Measurements from ENCODE around the gene TNFAIP1. TPM values are rescaled to one million over a fixed set of nuclear protein-coding genes. Genes with fewer than 3 reads are reported as not detected.

The TNFAIP1 gene
- total and polyA plus RNA-seq, 2 of the 4 experiments (the other 2 are of a cell fraction), result 49.1 to 62.9 TPM

GRCh38 chr17:28357901-28358197 is 22.3 kb downstream of the TNFAIP1 start:
- in situ Hi-C loops (cut with MboI; ENCODE audit: low sequenced_read_pairs), result no loop called here
- no peak overlapping the region for H2BK120ac ChIP-seq (ENCODE audit: low read depth, low read length)
- H3K27ac ChIP-seq (ENCODE audit: insufficient read depth, low read length), result peak overlapping the region; percentile 84
- H3K14ac ChIP-seq (replicated peaks; ENCODE audit: low read depth, low read length), result peak overlapping the region; percentile 61
- TSS peak; percentile 73 for BruUV-seq (replicated peaks)
- H3K4me1 ChIP-seq (ENCODE audit: control insufficient read depth, insufficient read depth, low read length), result peaks cover 3% of the 10 kb centered on the region
- H2BK5ac ChIP-seq (ENCODE audit: low read depth, low read length, poor library complexity, severe bottlenecking), result no peak overlapping the region
- no peaks in the 10 kb centered on the region for H3K9me3 ChIP-seq (ENCODE audit: control insufficient read depth, insufficient read depth, low read length)
- TF ChIP-seq ELK1 (IDR thresholded peaks at IDR 0.05; ENCODE audit: borderline replicate concordance, low read depth, low read length) (no peak), NFE2L2 (IDR thresholded peaks at IDR 0.05; ENCODE audit: low read depth, low read length) (no peak), RCOR1 (IDR thresholded peaks at IDR 0.05; ENCODE audit: insufficient replicate concordance, low read length) (no peak), SMC3 (IDR thresholded peaks at IDR 0.05; ENCODE audit: low read depth, low read length) (no peak), BHLHE40 (IDR thresholded peaks at IDR 0.05; ENCODE audit: low read depth, low read length) (no peak), FOS (IDR thresholded peaks at IDR 0.05; ENCODE audit: low read depth, low read length) (no peak), MXI1 (IDR thresholded peaks at IDR 0.05; ENCODE audit: borderline replicate concordance, low read depth, low read length) (no peak), CTCF (conservative IDR thresholded peaks at IDR 0.05; ENCODE audit: low read depth, low read length) (no peak), MAFK (IDR thresholded peaks at IDR 0.05; ENCODE audit: low read depth, low read length) (no peak), RFX5 (IDR thresholded peaks at IDR 0.05; ENCODE audit: low read depth, low read length) (no peak), RAD21 (IDR thresholded peaks at IDR 0.05; ENCODE audit: low read length) (no peak), USF2 (IDR thresholded peaks at IDR 0.05; ENCODE audit: low read depth, low read length) (no peak), MAZ (IDR thresholded peaks at IDR 0.05; ENCODE audit: borderline replicate concordance, low read depth, low read length) (no peak), CHD1 (IDR thresholded peaks at IDR 0.05; ENCODE audit: low read depth, low read length) (no peak)
- H3K4me2 ChIP-seq (ENCODE audit: low read depth, low read length), result peak overlapping the region; percentile 93
- peak overlapping the region; percentile 97 to 99 for H4K8ac ChIP-seq (ENCODE audit: low read depth in 2 of 2, low read length in 2 of 2)
- peak overlapping the region; percentile 51; the same call in 1 of the 2 replicates for H3K23ac ChIP-seq (ENCODE audit: low read depth, low read length)
- H3K79me1 ChIP-seq (ENCODE audit: low read depth in 1 of 2, low read length in 2 of 2), result peaks cover 42 to 55% of the 10 kb centered on the region in 2 experiments
- H3K27me3 ChIP-seq (ENCODE audit: control insufficient read depth, insufficient read depth, low read length), result no peaks in the 10 kb centered on the region
- ATAC-seq (ENCODE audit: low read depth) (no peak), DNase-seq (no peak)
- H3K56ac ChIP-seq (ENCODE audit: extremely low read depth, insufficient read depth, low read length), result 0 out of 2 replicates have a peak overlapping the region, but pooled peaks have one; percentile 39
- peak overlapping the region; percentile 97 for H2AFZ ChIP-seq (replicated peaks; ENCODE audit: low read length, poor library complexity)
- H4K20me1 ChIP-seq (ENCODE audit: insufficient read depth, low read length), result no peaks in the 10 kb centered on the region
- no peak overlapping the region for H3K18ac ChIP-seq (ENCODE audit: low read depth, low read length)
- H4K5ac ChIP-seq (ENCODE audit: low read depth, low read length), result peak overlapping the region; percentile 74
- H3K9ac ChIP-seq (ENCODE audit: low read depth, low read length), result peak overlapping the region; percentile 90
- no peak overlapping the region for H2BK15ac ChIP-seq (ENCODE audit: low read depth, low read length)
- intact Hi-C loops (cut with micrococcal nuclease), result no loop called here
- WGBS, 2 experiments (ENCODE audit: extremely low coverage in 2 of 2, insufficient read length in 1 of 2), result 0% methylated on average over 3 of the region's 4 CpGs; no CpG with 5 or more reads in 1 of the 2 experiments
- peak overlapping the region; percentile 83 for H3K4ac ChIP-seq (ENCODE audit: low read depth, low read length)
- H4K91ac ChIP-seq (ENCODE audit: insufficient read depth, low read depth, low read length), result peak overlapping the region; percentile 56
- H3K9me1 ChIP-seq (ENCODE audit: insufficient read depth, low read length), result no peaks in the 10 kb centered on the region; the same call in 1 of the 2 replicates
- H3K4me3 ChIP-seq (ENCODE audit: insufficient read depth, low read depth, low read length), result peak overlapping the region; percentile 80
- POLR2A ChIA-PET (ENCODE audit: unreplicated experiment), result interaction anchor here (0.8 to 1.6 kb wide), 3 partner anchors 11 to 22 kb away, joined by 4 to 9 read pairs (median 4); partner anchors contain the start of genes TNFAIP1 and VTN
- H2AK9ac ChIP-seq (replicated peaks; ENCODE audit: low read depth, low read length, poor library complexity), result peak overlapping the region; percentile 90
- no peak overlapping the region for H2BK20ac ChIP-seq (ENCODE audit: low read depth, low read length)
- dilution Hi-C loops (cut with HindIII; ENCODE audit: low sequenced_read_pairs, unreplicated experiment), result no loop called here
- CTCF ChIA-PET, result no interaction called here
- H3K36me3 ChIP-seq (ENCODE audit: control insufficient read depth, insufficient read depth, low read length), result peaks cover 38% of the 10 kb centered on the region
- H2AK5ac ChIP-seq (ENCODE audit: low read depth, low read length), result no peak overlapping the region

Data from IMR-90 (cell line).